BLaER1 treated with 17β-estradiol and CSF1 and Interleukin-3, amounts not matched to agents 10 nM and 100 nM (cell line): ENCODE measurements around the gene GTF2E1.
"Not testable (repeated sequence)": the region's sequence is repeated elsewhere in the genome, so short reads cannot be mapped to it uniquely, and the experiment has no call there.

Source experiments
- H3K27ac ChIP-seq, 11 experiments: shearing (Covaris generic); formaldehyde crosslinking; 2 replicates each; pipeline ENCODE4 v1.8.1; 2022
- H3K27me3 ChIP-seq, 11 experiments: shearing (Covaris generic); formaldehyde crosslinking; 2 replicates each; pipeline ENCODE4 v1.8.1; 2022
- H3K36me3 ChIP-seq, 11 experiments: shearing (Covaris generic); formaldehyde crosslinking; 2 replicates each; pipeline ENCODE4 v1.8.1; 2022
- H3K4me1 ChIP-seq, 10 experiments: shearing (Covaris generic); formaldehyde crosslinking; 2 replicates each; pipeline ENCODE4 v1.8.1; 2022
- H3K4me2 ChIP-seq, 11 experiments: shearing (Covaris generic); formaldehyde crosslinking; 2 replicates each; pipeline ENCODE4 v1.8.1; 2022
- H3K4me3 ChIP-seq, 10 experiments: shearing (Covaris generic); formaldehyde crosslinking; 2 replicates each; pipeline ENCODE4 v1.8.1; 2022
- H3K9ac ChIP-seq, 11 experiments: shearing (Covaris generic); formaldehyde crosslinking; 2 replicates each; pipeline ENCODE4 v1.8.1; 2022
- H3K9me3 ChIP-seq, 11 experiments: shearing (Covaris generic); formaldehyde crosslinking; replicated peaks in 1 of 11; 2 replicates each; pipeline ENCODE4 v1.8.1; 2022
- H4K20me1 ChIP-seq, 11 experiments: shearing (Covaris generic); formaldehyde crosslinking; 2 replicates each; pipeline ENCODE4 v1.8.1; 2022
- Cebpa-rat ChIP-seq, 11 experiments: shearing (Covaris generic); IDR thresholded peaks; 2 replicates each; pipeline ENCODE4 v1.8.1; 2022

GTF2E1 gene

GRCh38 chr3:120726791-120727190 lies 15.8 kb upstream of the GTF2E1 start:
- Histone ChIP-seq H3K9ac (no peak overlapping the region), H3K27me3 (no peaks in the 10 kb centered on the region), H3K4me1 (no peaks in the 10 kb centered on the region), H3K27ac (no peak overlapping the region), H3K9me3 (peaks cover 0 to 12% (median 7%) of the 10 kb centered on the region in 11 experiments; a peak in 12 of 22 replicates), H3K36me3 (peaks cover 13 to 56% (median 40%) of the 10 kb centered on the region in 11 experiments), H3K4me2 (no peak overlapping the region), H3K4me3 (no peak overlapping the region), H4K20me1 (no peaks in the 10 kb centered on the region)
- no peak for TF ChIP-seq Cebpa-rat (IDR thresholded peaks at IDR 0.05)

DNA sequence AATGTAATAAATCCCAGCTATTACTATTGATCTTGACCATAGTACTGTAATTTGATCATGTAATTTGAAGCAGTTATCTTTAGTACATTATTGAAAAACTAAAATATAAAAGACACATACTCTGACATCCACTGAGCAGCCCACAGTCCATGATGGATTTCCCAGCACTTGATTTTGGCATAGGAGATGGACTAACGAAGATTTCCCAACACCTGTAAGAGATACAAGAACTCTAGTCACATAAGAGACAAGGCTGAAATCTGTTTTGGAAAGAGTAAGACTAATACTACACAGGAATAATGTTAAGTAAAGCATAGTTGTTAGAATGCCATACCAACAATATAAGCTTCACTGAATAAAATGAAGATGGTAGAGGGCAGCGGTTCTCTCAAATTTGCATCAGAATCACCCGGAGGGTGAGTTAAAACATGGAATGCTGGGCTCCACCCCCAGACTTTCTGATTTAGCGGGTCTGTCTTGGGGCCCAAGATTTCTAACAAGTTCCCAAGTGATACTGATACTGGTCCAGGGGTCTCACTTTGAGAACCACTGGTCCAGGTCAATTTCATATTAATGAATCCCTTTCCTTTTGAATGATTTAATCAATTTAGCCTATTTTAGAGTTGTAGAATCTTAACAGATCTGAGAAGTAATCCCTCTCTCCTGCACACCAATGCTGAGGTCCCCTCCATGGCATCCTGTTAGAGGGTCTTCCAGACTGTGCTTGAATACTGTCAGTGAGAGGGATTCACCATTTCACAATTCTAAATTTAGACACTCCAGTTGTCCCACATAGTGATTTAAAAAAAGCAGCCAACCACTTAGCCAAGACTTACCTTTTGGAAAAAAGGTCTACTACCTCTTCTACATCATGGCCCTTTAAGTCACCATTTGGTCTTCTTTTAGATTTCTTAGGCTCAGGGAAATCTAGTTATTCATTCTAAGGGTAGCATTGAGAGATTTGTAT lies 11.7 kb upstream of the GTF2E1 start:
- Histone ChIP-seq H3K36me3 (peaks cover 12 to 52% (median 38%) of the 10 kb centered on the region in 11 experiments), H3K9me3 (peaks cover 3 to 27% (median 11%) of the 10 kb centered on the region in 11 experiments; a peak in 18 of 22 replicates), H3K27ac (no peak overlapping the region), H3K4me1 (no peaks in the 10 kb centered on the region), H3K4me3 (no peak overlapping the region), H3K9ac (no peak overlapping the region), H4K20me1 (no peaks in the 10 kb centered on the region), H3K27me3 (no peaks in the 10 kb centered on the region), H3K4me2 (no peak overlapping the region)
- TF ChIP-seq Cebpa-rat (IDR thresholded peaks at IDR 0.05), result no peak

- H3K27me3 ChIP-seq, H4K20me1 ChIP-seq, H3K9ac ChIP-seq, H3K27ac ChIP-seq, H3K4me2 ChIP-seq, H3K4me3 ChIP-seq: not testable (repeated sequence)
- Histone ChIP-seq H3K9me3 (peaks cover 25 to 50% (median 32%) of the 10 kb centered on the region in 11 experiments), H3K4me1 (peaks cover 5 to 11% (median 7%) of the 10 kb centered on the region in 10 experiments; a peak in 16 of 20 replicates), H3K36me3 (peaks cover 15 to 27% (median 19%) of the 10 kb centered on the region in 11 experiments)
Measured at GRCh38 chr3:120738006-120738405, 4.5 kb upstream of the GTF2E1 start.

GRCh38 chr3:120741320-120741719 lies 1.2 kb upstream of the GTF2E1 start:
- H3K4me2 ChIP-seq, result peak overlapping the region; percentile 68 to 85 (median 73)
- peaks cover 16 to 27% (median 20%) of the 10 kb centered on the region in 11 experiments for H3K36me3 ChIP-seq
- TF ChIP-seq Cebpa-rat (IDR thresholded peaks at IDR 0.05), result no peak
- H3K9me3 ChIP-seq, result peaks cover 18 to 30% (median 22%) of the 10 kb centered on the region in 11 experiments
- peaks cover 16 to 29% (median 21%) of the 10 kb centered on the region in 10 experiments for H3K4me1 ChIP-seq
- H3K4me3 ChIP-seq, result peak overlapping the region; percentile 81 to 97 (median 88)
- H3K27ac ChIP-seq, result peak overlapping the region in 9 of 11 experiments; percentile 89 to 99 (median 93); a peak in 15 of 22 replicates
- peak overlapping the region; percentile 85 to 97 (median 90); a peak in 17 of 22 replicates for H3K9ac ChIP-seq
- peaks cover 0 to 9% (median 0%) of the 10 kb centered on the region in 11 experiments; a peak in 4 of 22 replicates for H4K20me1 ChIP-seq
- no peaks in the 10 kb centered on the region for H3K27me3 ChIP-seq

- Histone ChIP-seq H3K4me3 (peak overlapping the region; percentile 81 to 97 (median 88)), H3K36me3 (peaks cover 16 to 27% (median 25%) of the 10 kb centered on the region in 11 experiments), H3K4me1 (peaks cover 16 to 29% (median 21%) of the 10 kb centered on the region in 10 experiments), H3K4me2 (peak overlapping the region; percentile 68 to 85 (median 73)), H3K27me3 (no peaks in the 10 kb centered on the region), H3K9ac (peak overlapping the region; percentile 85 to 97 (median 90)), H3K27ac (peak overlapping the region; percentile 89 to 99 (median 94)), H4K20me1 (peaks cover 0 to 9% (median 0%) of the 10 kb centered on the region in 11 experiments; a peak in 4 of 22 replicates), H3K9me3 (peaks cover 16 to 31% (median 24%) of the 10 kb centered on the region in 11 experiments)
- no peak for TF ChIP-seq Cebpa-rat (IDR thresholded peaks at IDR 0.05)
Measured at GRCh38 chr3:120741837-120742197, 727 bp upstream of the GTF2E1 start.

DNA sequence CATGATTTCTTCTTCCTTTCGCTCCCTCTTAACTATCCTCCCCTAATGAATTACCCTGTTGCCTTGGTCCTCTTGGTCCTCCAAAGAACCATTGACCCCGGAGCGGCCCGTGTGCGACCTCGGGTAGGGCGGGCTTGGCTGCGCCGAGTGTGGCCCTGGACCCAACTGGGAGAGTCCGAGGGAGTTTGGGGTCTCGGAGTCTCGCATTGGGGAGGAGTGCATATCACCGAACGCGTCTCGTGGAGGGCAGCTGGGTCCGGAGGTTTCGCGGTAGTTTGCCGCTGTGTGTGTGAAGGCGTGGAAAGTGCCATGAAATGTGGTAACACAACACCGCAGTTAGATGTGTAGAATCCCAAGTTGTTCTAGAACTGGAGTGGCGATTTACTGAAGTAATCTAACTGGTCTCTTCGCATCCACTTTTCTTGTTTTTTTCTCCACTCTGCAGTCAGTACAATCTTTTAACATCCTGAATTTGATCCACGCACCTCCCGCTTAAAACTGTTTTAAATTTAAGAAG lies 363 bp downstream of the GTF2E1 start:
- Histone ChIP-seq H3K36me3 (peaks cover 6 to 22% (median 17%) of the 10 kb centered on the region in 11 experiments), H3K27me3 (no peaks in the 10 kb centered on the region), H3K4me1 (peaks cover 16 to 29% (median 21%) of the 10 kb centered on the region in 10 experiments), H3K9ac (peak overlapping the region; percentile 85 to 97 (median 90)), H4K20me1 (peaks cover 0 to 9% (median 0%) of the 10 kb centered on the region in 11 experiments; a peak in 4 of 22 replicates), H3K4me2 (peak overlapping the region; percentile 89 to 98 (median 95)), H3K27ac (peak overlapping the region; percentile 89 to 99 (median 94)), H3K9me3 (peaks cover 10 to 28% (median 20%) of the 10 kb centered on the region in 11 experiments), H3K4me3 (peak overlapping the region; percentile 81 to 97 (median 88))
- TF ChIP-seq Cebpa-rat (IDR thresholded peaks at IDR 0.05), result no peak

GRCh38 chr3:120743556-120744195 lies 1.1 kb downstream of the GTF2E1 start:
- Histone ChIP-seq H3K4me2 (peak overlapping the region; percentile 89 to 98 (median 95)), H3K9ac (peak overlapping the region; percentile 85 to 97 (median 90)), H3K4me3 (peak overlapping the region; percentile 81 to 97 (median 88)), H3K27ac (peak overlapping the region; percentile 89 to 99 (median 94); a peak in 20 of 22 replicates), H3K9me3 (peaks cover 5 to 20% (median 12%) of the 10 kb centered on the region in 11 experiments; a peak in 21 of 22 replicates), H3K27me3 (no peaks in the 10 kb centered on the region), H3K4me1 (peaks cover 16 to 29% (median 21%) of the 10 kb centered on the region in 10 experiments), H3K36me3 (peaks cover 0 to 14% (median 9%) of the 10 kb centered on the region in 11 experiments; a peak in 12 of 22 replicates), H4K20me1 (peaks cover 0 to 9% (median 0%) of the 10 kb centered on the region in 11 experiments; a peak in 4 of 22 replicates)
- TF ChIP-seq Cebpa-rat (IDR thresholded peaks at IDR 0.05), result no peak

GRCh38 chr3:120745466-120745865 lies 2.9 kb downstream of the GTF2E1 start:
- no peak for TF ChIP-seq Cebpa-rat (IDR thresholded peaks at IDR 0.05)
- Histone ChIP-seq H3K9ac (no peak overlapping the region), H3K36me3 (peaks cover 2 to 19% (median 12%) of the 10 kb centered on the region in 11 experiments), H3K4me3 (no peak overlapping the region), H3K4me1 (peaks cover 16 to 29% (median 21%) of the 10 kb centered on the region in 10 experiments), H3K9me3 (peaks cover 5 to 15% (median 12%) of the 10 kb centered on the region in 11 experiments; a peak in 20 of 22 replicates), H3K27me3 (no peaks in the 10 kb centered on the region), H3K4me2 (no peak overlapping the region), H3K27ac (no peak overlapping the region), H4K20me1 (peaks cover 0 to 14% (median 0%) of the 10 kb centered on the region in 11 experiments; a peak in 4 of 22 replicates)
